Uterus (tissue), 2 donors: ENCODE measurements around the gene WDR7.

Experiments used
- POLR2A ChIP-seq, 2 donors: fragments of 450-650 bp; IDR thresholded peaks; one replicate each; pipeline ENCODE4 v1.6.1; 2016; ENCODE audit warnings: antibody characterized with exemption in 2 of 2, mild to moderate bottlenecking in 1 of 2, moderate library complexity in 1 of 2
- TF ChIP-seq, protein P1 (sequence below), 4 experiments: fragments of 200-600 bp in 2 of 4; fragments of 450-650 bp in 2 of 4; sonication (generic) in 2 of 4; IDR thresholded peaks; one replicate each; pipeline ENCODE4 v1.5.1; 2016 to 2019; ENCODE audit warnings: antibody characterized with exemption in 4 of 4, mild to moderate bottlenecking in 2 of 4, moderate library complexity in 1 of 4

DNA sequence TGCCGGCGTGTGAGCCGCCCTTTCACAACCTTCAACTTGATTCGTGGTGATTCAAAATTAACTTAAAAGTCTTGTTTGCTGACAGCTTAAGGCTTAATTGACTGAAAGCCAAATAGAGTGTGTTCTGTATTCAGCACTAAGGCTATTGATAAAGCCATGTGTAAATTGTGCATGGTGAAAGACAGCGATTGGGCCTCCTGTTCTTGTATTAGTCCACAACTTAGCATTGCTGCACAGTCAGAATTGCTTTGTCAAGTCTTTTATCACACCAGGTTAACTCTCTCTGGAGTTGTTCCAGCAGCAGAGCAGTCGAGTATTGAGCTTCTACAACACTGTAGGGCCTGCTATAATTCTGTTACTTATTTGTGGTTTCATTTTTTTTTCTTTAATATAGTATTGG lies 210.1 kb downstream of the WDR7 start:
- no peak for TF ChIP-seq POLR2A (IDR thresholded peaks at IDR 0.05)
- TF ChIP-seq, protein P1, sequence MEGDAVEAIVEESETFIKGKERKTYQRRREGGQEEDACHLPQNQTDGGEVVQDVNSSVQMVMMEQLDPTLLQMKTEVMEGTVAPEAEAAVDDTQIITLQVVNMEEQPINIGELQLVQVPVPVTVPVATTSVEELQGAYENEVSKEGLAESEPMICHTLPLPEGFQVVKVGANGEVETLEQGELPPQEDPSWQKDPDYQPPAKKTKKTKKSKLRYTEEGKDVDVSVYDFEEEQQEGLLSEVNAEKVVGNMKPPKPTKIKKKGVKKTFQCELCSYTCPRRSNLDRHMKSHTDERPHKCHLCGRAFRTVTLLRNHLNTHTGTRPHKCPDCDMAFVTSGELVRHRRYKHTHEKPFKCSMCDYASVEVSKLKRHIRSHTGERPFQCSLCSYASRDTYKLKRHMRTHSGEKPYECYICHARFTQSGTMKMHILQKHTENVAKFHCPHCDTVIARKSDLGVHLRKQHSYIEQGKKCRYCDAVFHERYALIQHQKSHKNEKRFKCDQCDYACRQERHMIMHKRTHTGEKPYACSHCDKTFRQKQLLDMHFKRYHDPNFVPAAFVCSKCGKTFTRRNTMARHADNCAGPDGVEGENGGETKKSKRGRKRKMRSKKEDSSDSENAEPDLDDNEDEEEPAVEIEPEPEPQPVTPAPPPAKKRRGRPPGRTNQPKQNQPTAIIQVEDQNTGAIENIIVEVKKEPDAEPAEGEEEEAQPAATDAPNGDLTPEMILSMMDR (IDR thresholded peaks at IDR 0.05), result no peak
